ENCODE data around the gene ARHGAP22. TPM values are rescaled to one million over a fixed set of nuclear protein-coding genes. Genes with fewer than 3 reads are reported as not detected.
A peak's percentile ranks its signal among the peaks of the same experiment; 100 is the strongest.

ARHGAP22 gene
- total RNA-seq, 1 experiment from 2014 or later = 13.5 TPM

DNA sequence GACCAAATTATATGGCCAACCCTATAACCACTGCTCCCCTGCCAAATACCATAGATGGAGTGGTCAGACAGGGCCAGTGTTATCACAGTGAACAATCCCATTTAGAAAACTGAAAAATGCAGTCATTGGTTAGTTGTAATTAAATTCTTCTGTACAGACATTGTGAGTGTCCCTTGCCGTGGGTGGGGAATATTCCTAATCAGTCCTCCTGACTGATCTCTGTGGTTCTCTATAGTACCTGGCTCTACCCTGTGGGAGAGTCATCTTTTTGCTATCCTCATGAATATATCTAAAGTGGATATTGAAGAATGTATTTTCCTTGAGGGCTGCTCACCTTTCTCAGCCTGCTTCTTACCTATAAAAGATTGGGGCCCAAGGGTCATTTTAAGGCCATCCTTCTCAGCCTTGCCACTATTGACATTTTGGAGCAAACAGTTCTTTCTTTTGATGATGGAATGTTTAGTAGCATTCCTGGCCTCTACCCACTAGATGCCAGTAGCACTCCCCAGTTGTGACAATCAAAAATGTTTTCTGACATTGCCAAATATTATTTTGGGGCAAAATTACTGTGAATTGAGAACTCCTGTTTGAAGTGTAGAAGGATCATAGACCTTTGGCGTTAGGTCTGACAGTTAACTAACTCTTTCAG is 188.2 kb downstream of the ARHGAP22 start:
- peaks cover 11% of the 10 kb centered on the region for H3K9me3 ChIP-seq
- Mint-ChIP-seq H3K4me3 (ENCODE audit: unreplicated experiment) (peak overlapping the region; percentile 42), H3K27ac (ENCODE audit: unreplicated experiment) (peak overlapping the region; percentile 29), H3K4me1 (ENCODE audit: low read depth, unreplicated experiment) (peaks cover 28% of the 10 kb centered on the region), H3K9me3 (ENCODE audit: unreplicated experiment) (peaks cover 14% of the 10 kb centered on the region), H3K27me3 (ENCODE audit: insufficient read depth, unreplicated experiment) (no peaks in the 10 kb centered on the region), H3K36me3 (ENCODE audit: insufficient read depth, unreplicated experiment) (peaks cover 14% of the 10 kb centered on the region)
- intact Hi-C loops (cut with micrococcal nuclease; ENCODE audit: unreplicated experiment) = loop anchor here (1.0 to 2.0 kb wide), 4 partner anchors 23 to 89 kb away; no protein-coding TSS in a partner anchor
- H3K36me3 ChIP-seq (ENCODE audit: control insufficient read depth, insufficient read depth, low read length) = no peaks in the 10 kb centered on the region
- H3K27me3 ChIP-seq (replicated peaks; ENCODE audit: control insufficient read depth, insufficient read depth, low read length) = no peaks in the 10 kb centered on the region
- TF ChIP-seq, protein P1, sequence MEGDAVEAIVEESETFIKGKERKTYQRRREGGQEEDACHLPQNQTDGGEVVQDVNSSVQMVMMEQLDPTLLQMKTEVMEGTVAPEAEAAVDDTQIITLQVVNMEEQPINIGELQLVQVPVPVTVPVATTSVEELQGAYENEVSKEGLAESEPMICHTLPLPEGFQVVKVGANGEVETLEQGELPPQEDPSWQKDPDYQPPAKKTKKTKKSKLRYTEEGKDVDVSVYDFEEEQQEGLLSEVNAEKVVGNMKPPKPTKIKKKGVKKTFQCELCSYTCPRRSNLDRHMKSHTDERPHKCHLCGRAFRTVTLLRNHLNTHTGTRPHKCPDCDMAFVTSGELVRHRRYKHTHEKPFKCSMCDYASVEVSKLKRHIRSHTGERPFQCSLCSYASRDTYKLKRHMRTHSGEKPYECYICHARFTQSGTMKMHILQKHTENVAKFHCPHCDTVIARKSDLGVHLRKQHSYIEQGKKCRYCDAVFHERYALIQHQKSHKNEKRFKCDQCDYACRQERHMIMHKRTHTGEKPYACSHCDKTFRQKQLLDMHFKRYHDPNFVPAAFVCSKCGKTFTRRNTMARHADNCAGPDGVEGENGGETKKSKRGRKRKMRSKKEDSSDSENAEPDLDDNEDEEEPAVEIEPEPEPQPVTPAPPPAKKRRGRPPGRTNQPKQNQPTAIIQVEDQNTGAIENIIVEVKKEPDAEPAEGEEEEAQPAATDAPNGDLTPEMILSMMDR (IDR thresholded peaks at IDR 0.05; ENCODE audit: insufficient read depth in 1 of 2, low read depth in 1 of 2, low read length in 1 of 2, severe bottlenecking in 1 of 2, unreplicated experiment in 1 of 2) = peak in 1 of 2 experiments; percentile 53
- no peak overlapping the region for H3K4me3 ChIP-seq (ENCODE audit: low read depth, low read length)
- DNase-seq = peak; percentile 60 to 62
- peaks cover 34% of the 10 kb centered on the region for H3K4me1 ChIP-seq
- POLR2A ChIA-PET = no interaction called here
- BruUV-seq (replicated peaks) = no TSS peak
- CTCF ChIA-PET = interaction anchor here (1.1 to 1.8 kb wide), 4 partner anchors 28 to 240 kb away, joined by 4 to 8 read pairs (median 6); no protein-coding TSS in a partner anchor

DNA sequence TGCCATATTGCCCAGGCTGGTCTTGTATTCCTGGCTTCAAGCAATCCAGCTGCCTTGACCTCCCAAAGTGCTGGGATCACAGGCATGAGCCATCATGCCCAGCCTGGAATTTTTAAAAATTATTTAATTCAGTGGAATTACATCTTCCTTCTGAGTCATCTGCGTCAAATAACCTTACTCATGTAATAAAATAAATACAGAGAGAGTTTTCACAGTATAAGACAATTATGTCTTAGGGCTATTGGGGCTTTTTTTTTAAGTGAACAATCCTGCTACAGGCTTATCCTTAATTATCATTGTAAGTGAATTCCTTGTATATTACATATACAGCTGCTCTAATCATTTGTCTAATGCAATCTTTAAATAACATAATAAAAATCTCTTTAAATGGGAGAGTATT is 190.1 kb downstream of the ARHGAP22 start:
- Histone ChIP-seq H3K27me3 (replicated peaks; ENCODE audit: control insufficient read depth, insufficient read depth, low read length) (no peaks in the 10 kb centered on the region), H3K4me1 (peaks cover 34% of the 10 kb centered on the region), H3K4me3 (ENCODE audit: low read depth, low read length) (no peak overlapping the region), H3K9me3 (peaks cover 11% of the 10 kb centered on the region), H3K36me3 (ENCODE audit: control insufficient read depth, insufficient read depth, low read length) (no peaks in the 10 kb centered on the region)
- no TSS peak for BruUV-seq (replicated peaks)
- Mint-ChIP-seq H3K36me3 (ENCODE audit: insufficient read depth, unreplicated experiment) (peaks cover 23% of the 10 kb centered on the region), H3K9me3 (ENCODE audit: unreplicated experiment) (peaks cover 14% of the 10 kb centered on the region), H3K27ac (ENCODE audit: unreplicated experiment) (peak overlapping the region; percentile 29), H3K4me1 (ENCODE audit: low read depth, unreplicated experiment) (peaks cover 28% of the 10 kb centered on the region), H3K27me3 (ENCODE audit: insufficient read depth, unreplicated experiment) (no peaks in the 10 kb centered on the region), H3K4me3 (ENCODE audit: unreplicated experiment) (no peak overlapping the region)
- ChIA-PET POLR2A (no interaction called here), CTCF (no interaction called here)
- intact Hi-C loops (cut with micrococcal nuclease; ENCODE audit: unreplicated experiment) = no loop called here
- no peak for DNase-seq
- TF ChIP-seq, protein P1 (IDR thresholded peaks at IDR 0.05; ENCODE audit: insufficient read depth in 1 of 2, low read depth in 1 of 2, low read length in 1 of 2, severe bottlenecking in 1 of 2, unreplicated experiment in 1 of 2) = no peak

DNA sequence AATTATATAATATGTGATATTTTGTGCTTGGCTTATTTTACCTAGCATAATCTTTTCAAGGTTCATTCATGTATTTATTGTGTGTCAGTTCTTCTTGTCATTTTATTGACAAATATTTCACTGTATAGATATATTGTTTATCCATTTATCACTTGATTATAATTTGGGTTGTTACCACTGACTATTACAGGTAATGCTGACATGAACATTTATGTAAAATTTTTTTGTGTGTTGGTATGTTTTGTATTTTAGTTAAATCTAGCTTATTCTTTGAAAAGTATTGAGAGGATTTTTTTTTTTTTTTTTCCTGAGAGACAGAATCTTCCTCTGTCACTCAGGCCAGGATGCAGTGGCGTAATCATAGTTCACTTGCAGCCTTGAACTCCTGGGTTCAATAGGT is 190.7 kb downstream of the ARHGAP22 start:
- POLR2A ChIA-PET = interaction anchor here (0.6 kb wide), 1 partner anchor 90 kb away, joined by 3 read pairs; no protein-coding TSS in a partner anchor
- H3K27me3 ChIP-seq (replicated peaks; ENCODE audit: control insufficient read depth, insufficient read depth, low read length) = no peaks in the 10 kb centered on the region
- H3K27ac Mint-ChIP-seq (ENCODE audit: unreplicated experiment) = no peak overlapping the region
- intact Hi-C loops (cut with micrococcal nuclease; ENCODE audit: unreplicated experiment) = no loop called here
- peaks cover 23% of the 10 kb centered on the region for H3K36me3 Mint-ChIP-seq (ENCODE audit: insufficient read depth, unreplicated experiment)
- TF ChIP-seq, protein P1 (IDR thresholded peaks at IDR 0.05; ENCODE audit: insufficient read depth in 1 of 2, low read depth in 1 of 2, low read length in 1 of 2, severe bottlenecking in 1 of 2, unreplicated experiment in 1 of 2) = no peak
- no peak for DNase-seq
- CTCF ChIA-PET = no interaction called here
- no peak overlapping the region for H3K4me3 Mint-ChIP-seq (ENCODE audit: unreplicated experiment)
- H3K4me1 Mint-ChIP-seq (ENCODE audit: low read depth, unreplicated experiment) = peaks cover 28% of the 10 kb centered on the region
- peaks cover 14% of the 10 kb centered on the region for H3K9me3 Mint-ChIP-seq (ENCODE audit: unreplicated experiment)
- BruUV-seq (replicated peaks) = no TSS peak
- H3K36me3 ChIP-seq (ENCODE audit: control insufficient read depth, insufficient read depth, low read length) = no peaks in the 10 kb centered on the region
- no peak overlapping the region for H3K4me3 ChIP-seq (ENCODE audit: low read depth, low read length)
- H3K4me1 ChIP-seq = peaks cover 34% of the 10 kb centered on the region
- H3K9me3 ChIP-seq = peaks cover 11% of the 10 kb centered on the region
- no peaks in the 10 kb centered on the region for H3K27me3 Mint-ChIP-seq (ENCODE audit: insufficient read depth, unreplicated experiment)

Data from Caco-2 (cell line).